ENCODE data around the gene VWF. TPM values are rescaled to one million over a fixed set of nuclear protein-coding genes. Genes with fewer than 3 reads are reported as not detected.

The VWF gene
- total and polyA plus RNA-seq, 2 of the 13 experiments (the other 11 are each of a cell fraction or from before 2014, with no cell fraction given) = 0.20 to 0.25 TPM

DNA sequence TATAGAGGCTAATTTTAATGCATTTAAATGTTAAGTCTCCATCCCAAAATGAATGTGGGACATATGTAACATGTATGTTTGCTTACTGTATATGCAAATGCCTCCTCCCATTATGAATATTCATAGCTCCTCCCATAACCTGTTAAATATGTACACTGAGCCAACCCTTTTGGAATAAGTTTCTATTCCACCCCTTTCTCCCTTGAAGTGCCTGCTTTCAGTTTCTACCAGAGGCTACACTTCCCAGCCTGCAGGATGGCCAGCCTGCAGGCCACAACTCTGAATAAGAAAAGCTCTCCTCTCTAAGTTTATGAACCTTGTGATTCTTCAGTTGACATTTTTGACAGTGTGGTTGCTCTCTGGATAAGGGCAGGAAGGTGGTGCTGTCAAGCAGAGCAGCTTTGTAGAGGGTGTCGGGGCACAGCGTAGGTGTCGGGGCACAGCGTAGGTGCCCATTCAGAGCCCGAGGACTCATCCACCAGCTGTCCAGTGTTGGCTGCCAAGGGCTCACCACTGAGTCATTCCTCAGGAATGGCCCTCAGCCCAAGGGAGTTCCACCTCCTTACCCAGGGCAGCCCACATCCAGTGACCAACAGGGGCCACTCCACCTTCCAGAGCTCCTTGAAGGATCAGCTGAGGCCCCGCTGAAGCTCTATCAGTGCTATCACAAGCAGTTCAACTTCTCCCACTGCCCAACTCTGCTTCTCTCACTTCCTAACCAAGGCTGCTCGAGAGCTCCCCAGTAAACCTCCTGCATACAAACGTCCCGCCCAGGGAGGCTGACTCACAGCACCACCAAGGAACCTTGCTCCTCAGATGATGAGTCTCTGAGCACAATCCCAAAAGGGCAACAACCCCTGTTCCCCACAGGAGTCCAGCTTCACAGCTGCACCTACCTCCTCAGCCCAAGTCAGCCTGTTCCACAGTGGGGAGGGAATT is 31.4 kb downstream of the VWF start:
- in situ Hi-C loops (cut with HindIII; ENCODE audit: extremely low pct_ligation_motif_present, low pct_unique_long_range_greater_than_20kb) = no loop called here
- H3K4me1 ChIP-seq (ENCODE audit: insufficient read depth, low read length) = peaks cover 34% of the 10 kb centered on the region
- no peak overlapping the region for H3K9ac ChIP-seq (ENCODE audit: insufficient read depth, low read depth, low read length)
- H3K4me2 ChIP-seq (ENCODE audit: low read depth, low read length) = no peak overlapping the region
- H3K27me3 ChIP-seq (ENCODE audit: control insufficient read depth in 1 of 2, insufficient read depth in 2 of 2, low read length in 2 of 2) = no peaks in the 10 kb centered on the region; a peak in 1 of 5 replicates
- H3K9me3 ChIP-seq (ENCODE audit: low read length) = no peaks in the 10 kb centered on the region
- BruUV-seq (replicated peaks) = no TSS peak
- CTCF ChIA-PET (ENCODE audit: low intra/inter-chr PET ratio, low total read pairs) = no interaction called here
- WGBS (ENCODE audit: low lambda C conversion rate) = 60% methylated on average over 5 of the region's 9 CpGs
- H3K79me2 ChIP-seq (ENCODE audit: insufficient read depth, low read length) = no peaks in the 10 kb centered on the region
- no peak overlapping the region for H3K27ac ChIP-seq (ENCODE audit: extremely low read length, insufficient read depth, low read length)
- no peak overlapping the region for H2AFZ ChIP-seq (ENCODE audit: low read length)
- no peak overlapping the region for H3K4me3 ChIP-seq (replicated peaks in 1 of 3; ENCODE audit: insufficient read depth in 1 of 3, low read depth in 2 of 3, low read length in 3 of 3)
- intact Hi-C loops (cut with micrococcal nuclease; ENCODE audit: unreplicated experiment) = no loop called here
- no peak for DNase-seq (ENCODE audit: low spot score)
- TF ChIP-seq ZNF720 (CRISPR knock-in tag; IDR thresholded peaks at IDR 0.05) (no peak), TEAD2 (CRISPR knock-in tag; IDR thresholded peaks at IDR 0.05) (no peak), ZSCAN20 (CRISPR knock-in tag; IDR thresholded peaks at IDR 0.05; ENCODE audit: borderline replicate concordance) (no peak), ZNF530 (CRISPR knock-in tag; IDR thresholded peaks at IDR 0.05; ENCODE audit: low read depth) (no peak), ZNF577 (CRISPR knock-in tag; IDR thresholded peaks at IDR 0.05; ENCODE audit: borderline replicate concordance, low read depth) (no peak), ZNF296 (CRISPR knock-in tag; conservative IDR thresholded peaks at IDR 0.05) (no peak), FOXO1 (CRISPR knock-in tag; IDR thresholded peaks at IDR 0.05) (no peak), HMG20B (CRISPR knock-in tag; conservative IDR thresholded peaks at IDR 0.05) (no peak)
- TF ChIP-seq, protein P1, sequence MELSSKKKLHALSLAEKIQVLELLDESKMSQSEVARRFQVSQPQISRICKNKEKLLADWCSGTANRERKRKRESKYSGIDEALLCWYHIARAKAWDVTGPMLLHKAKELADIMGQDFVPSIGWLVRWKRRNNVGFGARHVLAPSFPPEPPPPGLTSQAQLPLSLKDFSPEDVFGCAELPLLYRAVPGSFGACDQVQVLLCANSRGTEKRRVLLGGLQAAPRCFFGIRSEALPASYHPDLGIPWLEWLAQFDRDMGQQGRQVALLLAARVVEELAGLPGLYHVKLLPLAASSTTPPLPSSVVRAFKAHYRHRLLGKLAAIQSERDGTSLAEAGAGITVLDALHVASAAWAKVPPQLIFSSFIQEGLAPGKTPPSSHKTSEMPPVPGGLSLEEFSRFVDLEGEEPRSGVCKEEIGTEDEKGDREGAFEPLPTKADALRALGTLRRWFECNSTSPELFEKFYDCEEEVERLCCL (CRISPR knock-in tag; IDR thresholded peaks at IDR 0.05; ENCODE audit: borderline replicate concordance) = no peak
- TF ChIP-seq, protein P2, sequence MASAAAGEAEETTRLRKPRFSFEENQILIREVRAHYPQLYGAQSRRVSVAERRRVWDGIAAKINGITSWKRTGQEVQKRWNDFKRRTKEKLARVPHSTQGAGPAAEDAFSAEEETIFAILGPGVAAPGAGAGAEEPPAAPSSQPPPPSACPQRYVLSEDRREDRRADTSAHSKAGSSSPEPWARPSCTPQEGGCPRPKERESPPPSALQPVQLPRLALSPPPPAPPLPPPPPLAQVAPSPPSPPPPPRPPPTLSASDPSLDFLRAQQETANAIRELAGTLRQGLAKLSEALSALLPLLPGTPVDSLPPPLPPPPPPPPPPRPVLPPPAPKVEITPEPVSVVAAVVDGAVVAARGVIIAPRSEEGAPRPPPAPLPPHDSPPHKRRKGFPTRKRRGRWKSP (CRISPR knock-in tag; IDR thresholded peaks at IDR 0.05) = no peak
- no peaks in the 10 kb centered on the region for H3K36me3 ChIP-seq (replicated peaks in 1 of 2; ENCODE audit: control insufficient read depth in 1 of 2, insufficient read depth in 2 of 2, low read length in 2 of 2)
- POLR2A ChIA-PET = no interaction called here
- no peaks in the 10 kb centered on the region for H4K20me1 ChIP-seq (ENCODE audit: insufficient read depth, low read length)
- no peak for ATAC-seq
- no peak for FAIRE-seq

All from HepG2 (cell line).